Activated CD8-positive, alpha-beta memory T cell treated with anti-CD3 and anti-CD28 coated beads, Interleukin-2, amount 50 U/mL, for 4 hours (primary cell): ENCODE measurements around the gene TXNDC8.

ENCODE experiments used
- DNase-seq: peaks from one replicate; pipeline ENCODE4 v3.0.0-alpha.2; 2020

TXNDC8 gene

DNA sequence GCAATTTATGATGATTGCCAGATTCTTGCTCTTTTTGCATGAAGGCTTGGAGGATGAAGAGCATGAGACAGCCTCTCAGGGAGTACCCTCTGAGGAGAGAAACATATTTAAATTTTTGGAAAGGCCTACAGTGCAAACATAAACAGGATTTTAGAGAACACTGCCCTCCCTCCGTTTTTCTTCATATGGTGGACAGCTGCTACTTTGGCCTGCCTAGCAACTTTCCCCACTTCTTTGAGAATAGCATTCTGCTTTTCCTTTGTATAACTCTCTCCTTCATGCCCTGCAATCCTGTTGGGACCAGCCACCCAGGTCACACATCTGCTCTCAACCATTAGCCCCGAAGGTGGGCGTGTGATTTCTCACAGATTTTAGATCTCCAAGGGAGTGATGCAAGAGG, 60.9 kb downstream of the TXNDC8 start:
- no peak for DNase-seq

- DNase-seq, result no peak
These were observed 67.3 kb downstream of the TXNDC8 start for GRCh38 chr9:110270211-110270995.

DNA sequence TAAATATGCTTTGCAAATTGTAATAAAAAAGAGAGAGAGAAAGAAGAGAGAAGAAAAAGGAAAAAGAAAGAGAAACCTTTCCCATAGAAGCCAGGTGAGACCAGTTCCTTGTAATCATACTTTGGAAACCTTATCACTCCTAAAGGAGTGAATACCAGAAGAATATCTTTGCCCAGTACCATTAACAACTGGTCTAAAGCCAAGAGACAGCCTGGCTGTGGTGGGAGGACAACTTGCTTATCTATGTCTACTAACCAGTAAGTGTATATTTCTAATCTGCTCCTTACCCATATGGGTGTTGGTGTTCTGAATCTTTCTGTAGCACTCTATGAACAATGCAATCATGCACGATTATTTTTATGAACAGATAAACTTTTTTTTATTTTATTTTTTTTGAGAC, 70.9 kb downstream of the TXNDC8 start:
- DNase-seq, result no peak

DNA sequence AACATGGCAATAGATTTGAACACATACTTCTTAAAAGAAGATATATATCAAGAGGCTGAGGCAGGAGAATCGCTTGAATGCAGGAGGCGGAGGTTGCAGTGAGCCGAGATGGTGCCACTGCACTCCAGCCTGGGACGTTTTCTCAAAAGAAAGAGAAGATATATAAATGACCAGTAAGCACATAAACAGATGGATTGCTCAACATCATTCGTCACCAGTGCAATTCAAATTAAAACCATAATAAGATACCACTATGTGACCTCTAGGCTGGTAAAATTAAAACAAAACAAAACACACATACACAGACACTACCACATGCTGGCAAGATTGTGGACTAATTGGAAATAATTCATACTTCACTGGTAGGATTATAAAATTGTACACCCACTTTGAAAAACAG, 76.0 kb downstream of the TXNDC8 start:
- no peak for DNase-seq

GRCh38 chr9:110260911-110261310, 76.8 kb downstream of the TXNDC8 start:
- DNase-seq, result no peak

DNA sequence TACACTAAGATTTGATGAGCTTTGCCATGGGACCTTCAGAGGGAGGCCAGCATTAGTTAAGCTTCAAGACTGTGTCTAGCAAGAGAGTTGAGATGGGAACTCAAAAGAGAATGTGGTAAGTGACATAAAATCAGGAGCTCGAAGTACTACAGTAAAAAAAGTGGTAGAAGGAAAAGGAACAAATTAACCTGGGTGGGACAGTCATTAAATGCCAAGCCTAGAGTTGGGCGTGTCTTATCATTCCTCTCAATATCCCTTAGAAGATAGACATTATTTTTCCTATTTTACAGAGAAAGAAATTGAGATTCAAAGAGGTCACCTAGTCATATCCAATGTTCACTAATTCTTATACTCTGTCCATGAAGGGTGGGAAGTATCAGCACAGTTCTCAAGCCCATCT, 78.1 kb downstream of the TXNDC8 start:
- DNase-seq, result no peak

DNA sequence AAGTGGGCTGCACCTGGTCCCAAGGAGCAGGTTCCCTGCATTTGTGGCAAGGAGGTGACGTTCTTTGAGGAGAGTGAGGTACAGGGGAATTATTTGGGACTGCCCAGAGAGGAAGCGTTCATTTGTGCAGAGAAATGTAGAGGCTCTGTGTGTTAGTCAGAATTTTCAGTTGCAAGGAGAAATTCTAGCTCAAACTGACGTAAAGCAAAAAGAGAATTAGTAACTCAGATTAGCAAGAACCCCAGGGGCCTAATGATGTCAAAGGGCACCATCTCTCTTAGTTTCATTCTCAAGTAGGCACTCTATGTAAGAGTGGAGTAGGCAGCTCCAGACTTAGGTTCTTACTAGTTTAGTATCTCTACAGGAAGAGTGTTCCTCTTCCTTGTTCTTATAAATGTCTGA, 79.0 kb downstream of the TXNDC8 start:
- no peak for DNase-seq

- no peak for DNase-seq
These were observed 79.7 kb downstream of the TXNDC8 start for GRCh38 chr9:110257956-110258355.

- DNase-seq, result no peak
These were observed 80.4 kb downstream of the TXNDC8 start for GRCh38 chr9:110257097-110257841.

DNA sequence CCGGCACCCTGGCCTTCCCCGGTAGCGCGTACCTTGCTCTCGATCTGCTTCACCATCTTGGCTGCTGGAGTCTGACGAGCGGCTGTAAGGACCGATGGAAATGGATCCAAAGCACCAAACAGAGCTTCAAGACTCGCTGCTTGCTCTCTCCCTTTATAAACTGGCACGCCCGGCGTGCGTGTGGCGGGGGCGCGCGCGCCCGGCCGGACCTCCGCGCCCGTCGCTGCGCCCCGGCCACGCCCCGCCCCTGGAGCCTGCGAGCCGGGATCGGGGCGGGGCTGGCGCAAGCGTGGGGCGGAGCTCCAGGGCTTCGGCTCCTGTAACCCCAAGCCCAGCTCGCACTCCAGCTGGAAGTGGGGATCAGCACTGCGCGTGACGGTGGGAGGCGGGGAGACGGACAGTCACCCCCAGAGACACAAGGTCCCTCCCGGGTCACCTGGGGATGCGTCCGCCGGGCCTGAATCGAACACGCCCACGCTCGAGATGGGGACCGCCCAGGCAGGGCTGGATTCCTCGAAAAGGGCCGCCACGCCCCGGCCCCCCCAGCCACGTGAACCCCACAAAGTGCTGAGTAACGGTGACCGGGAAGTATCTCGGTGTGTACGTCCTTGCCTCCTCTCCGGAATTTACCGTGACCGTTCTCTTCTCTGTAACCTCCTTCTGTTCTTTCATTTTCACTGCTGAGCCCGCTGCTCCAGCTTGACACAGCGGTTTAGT, 81.1 kb downstream of the TXNDC8 start, which contains the start of gene TXN:
Gene TXN, minus strand, starts transcription at position 128 of the 717 bp plus-strand sequence. Its CDS starts 72 bp downstream, at position 56.
- DNase-seq, result peak; percentile 85

DNA sequence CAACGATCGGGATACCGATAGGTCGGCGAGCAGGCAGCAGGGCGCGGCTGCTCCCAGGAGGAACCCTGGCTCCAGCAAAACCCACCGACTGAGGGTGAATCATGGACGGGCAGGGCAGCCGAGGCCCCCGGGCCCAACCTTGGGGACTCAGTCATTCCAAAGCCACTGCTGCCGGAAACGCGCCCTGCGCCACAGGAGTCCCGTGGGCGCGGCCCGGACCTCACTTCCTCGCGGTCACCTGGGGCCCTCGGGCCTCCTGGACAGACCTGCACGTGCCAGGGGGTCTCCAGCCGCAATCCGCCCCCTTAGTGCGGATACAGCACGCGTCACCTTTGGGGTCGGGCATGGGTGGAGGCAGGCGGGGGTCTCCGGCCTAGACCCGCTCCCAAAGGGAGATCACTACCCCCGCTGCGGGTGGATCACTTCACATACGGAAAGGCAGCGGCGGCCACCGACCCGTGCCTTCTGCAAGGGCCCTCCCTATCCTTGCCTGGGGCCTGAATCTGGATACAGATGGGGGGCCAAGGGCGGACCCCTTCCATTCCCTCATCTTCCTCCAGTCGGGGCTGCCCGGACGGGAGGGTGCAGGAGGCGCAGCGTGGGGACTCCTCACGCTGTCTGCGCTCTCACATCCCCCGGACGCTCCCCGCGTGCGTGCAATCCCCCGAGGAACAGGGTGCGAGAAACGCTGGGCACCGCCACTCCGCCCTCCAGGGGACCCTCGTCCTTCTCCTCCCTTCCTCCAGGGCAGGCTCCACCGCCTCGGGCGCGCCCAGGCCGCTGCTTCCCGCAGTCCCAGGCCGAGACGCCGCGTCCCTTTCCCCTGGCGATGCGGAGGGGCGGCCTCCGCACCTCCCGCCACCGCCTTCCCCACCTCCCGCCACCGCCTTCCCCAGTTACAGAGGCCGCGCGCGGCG, 81.9 kb downstream of the TXNDC8 start:
- peak; percentile 41 for DNase-seq

- DNase-seq, result no peak
These were observed 82.6 kb downstream of the TXNDC8 start for GRCh38 chr9:110255034-110255462.

DNA sequence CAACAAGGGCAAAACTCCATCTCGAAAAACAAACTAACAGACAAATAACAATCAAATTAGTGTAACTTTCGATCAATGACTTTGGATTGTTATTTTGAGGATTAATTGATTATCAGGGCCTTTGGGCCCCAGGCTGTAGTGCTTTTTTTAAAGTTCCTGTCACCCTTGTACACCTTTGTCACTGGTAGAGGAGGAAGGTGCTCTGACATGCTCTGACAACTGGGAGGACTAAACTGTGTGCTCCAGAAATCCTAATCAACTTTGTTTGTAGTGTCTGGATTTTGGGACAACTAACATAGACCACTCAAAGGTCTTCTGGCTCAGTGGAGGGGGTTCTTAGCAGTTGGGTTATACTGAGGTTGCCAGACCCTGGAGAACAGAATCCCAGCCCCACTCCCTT, 83.2 kb downstream of the TXNDC8 start:
- no peak for DNase-seq
